Retinal pigment epithelial cell (primary cell): Measurements from ENCODE around the gene GNAO1.

ENCODE experiments used
- DNase-seq: peaks from one replicate; pipeline ENCODE4 v3.0.0-alpha.2; 2010; ENCODE audit warnings: low read depth
- H3K4me3 ChIP-seq: 2 replicates; pipeline ENCODE4 v1.5.1; 2011; ENCODE audit warnings: mild to moderate bottlenecking, low read length, control low read depth, moderate library complexity
- TF ChIP-seq, protein P1 (sequence below): conservative IDR thresholded peaks from 2 replicates; pipeline ENCODE4 v1.5.1; 2011; ENCODE audit warnings: low read depth, low read length, control low read depth, inconsistent platforms

Gene GNAO1

DNA sequence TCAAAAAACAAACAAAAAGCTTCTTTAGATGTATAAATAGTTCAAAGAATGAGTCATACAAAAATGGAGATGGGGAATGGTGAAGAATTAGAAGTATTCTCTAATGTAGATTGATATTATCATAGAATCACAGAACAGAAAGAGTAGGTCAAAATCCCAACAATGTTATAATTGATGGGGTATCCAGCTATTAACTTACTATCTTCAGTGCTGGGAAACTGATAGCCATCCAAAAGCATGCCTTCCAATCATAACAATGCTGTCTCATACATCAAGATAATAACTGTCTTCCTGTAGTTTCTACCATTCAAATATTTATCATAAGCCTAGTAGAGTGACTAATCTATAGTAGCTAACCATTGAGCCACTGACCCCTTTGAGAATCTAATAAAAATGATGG is 26.7 kb upstream of the GNAO1 start:
- DNase-seq, result no peak
- TF ChIP-seq, protein P1, sequence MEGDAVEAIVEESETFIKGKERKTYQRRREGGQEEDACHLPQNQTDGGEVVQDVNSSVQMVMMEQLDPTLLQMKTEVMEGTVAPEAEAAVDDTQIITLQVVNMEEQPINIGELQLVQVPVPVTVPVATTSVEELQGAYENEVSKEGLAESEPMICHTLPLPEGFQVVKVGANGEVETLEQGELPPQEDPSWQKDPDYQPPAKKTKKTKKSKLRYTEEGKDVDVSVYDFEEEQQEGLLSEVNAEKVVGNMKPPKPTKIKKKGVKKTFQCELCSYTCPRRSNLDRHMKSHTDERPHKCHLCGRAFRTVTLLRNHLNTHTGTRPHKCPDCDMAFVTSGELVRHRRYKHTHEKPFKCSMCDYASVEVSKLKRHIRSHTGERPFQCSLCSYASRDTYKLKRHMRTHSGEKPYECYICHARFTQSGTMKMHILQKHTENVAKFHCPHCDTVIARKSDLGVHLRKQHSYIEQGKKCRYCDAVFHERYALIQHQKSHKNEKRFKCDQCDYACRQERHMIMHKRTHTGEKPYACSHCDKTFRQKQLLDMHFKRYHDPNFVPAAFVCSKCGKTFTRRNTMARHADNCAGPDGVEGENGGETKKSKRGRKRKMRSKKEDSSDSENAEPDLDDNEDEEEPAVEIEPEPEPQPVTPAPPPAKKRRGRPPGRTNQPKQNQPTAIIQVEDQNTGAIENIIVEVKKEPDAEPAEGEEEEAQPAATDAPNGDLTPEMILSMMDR, result no peak
- no peak overlapping the region for H3K4me3 ChIP-seq

DNA sequence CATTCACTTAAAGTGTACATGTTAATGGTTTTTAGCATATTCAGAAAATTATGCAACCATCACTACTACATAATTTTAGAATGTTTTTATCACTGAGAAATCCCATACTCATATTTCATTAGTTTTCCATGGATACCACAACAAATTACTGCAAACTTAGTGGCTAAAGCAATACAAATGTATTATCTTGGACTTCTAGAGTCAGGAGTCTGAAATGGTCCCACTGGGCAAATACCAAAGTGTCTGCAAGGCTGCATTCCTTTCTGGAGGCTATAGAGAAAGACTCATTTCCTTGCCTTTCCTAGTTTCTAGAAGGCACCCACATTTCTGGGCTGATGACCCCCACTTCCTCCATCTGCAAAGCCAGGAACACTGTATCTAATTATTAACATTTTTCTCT is 16.9 kb upstream of the GNAO1 start:
- TF ChIP-seq, protein P1, result no peak
- no peak for DNase-seq
- H3K4me3 ChIP-seq, result no peak overlapping the region

DNA sequence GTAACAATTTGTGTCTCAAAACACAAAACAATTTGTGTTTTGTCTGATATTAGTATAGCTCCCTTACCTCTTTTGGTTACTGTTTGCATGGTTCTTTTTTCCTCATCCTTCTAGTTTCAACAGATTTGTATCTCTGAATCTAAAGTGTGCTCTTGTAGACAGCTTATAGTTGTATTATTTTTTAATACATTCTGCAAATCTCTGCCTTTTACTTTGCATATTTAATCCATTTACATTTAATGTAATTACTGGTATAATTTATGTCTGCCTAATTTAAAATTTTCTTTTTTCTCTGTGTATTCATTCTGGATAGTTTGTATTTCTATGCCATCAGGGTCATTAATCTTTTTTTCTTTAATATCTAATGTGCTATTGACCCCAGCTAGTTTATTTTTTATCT is 9.9 kb upstream of the GNAO1 start:
- H3K4me3 ChIP-seq, result no peak overlapping the region
- DNase-seq, result no peak
- TF ChIP-seq, protein P1, result no peak

DNA sequence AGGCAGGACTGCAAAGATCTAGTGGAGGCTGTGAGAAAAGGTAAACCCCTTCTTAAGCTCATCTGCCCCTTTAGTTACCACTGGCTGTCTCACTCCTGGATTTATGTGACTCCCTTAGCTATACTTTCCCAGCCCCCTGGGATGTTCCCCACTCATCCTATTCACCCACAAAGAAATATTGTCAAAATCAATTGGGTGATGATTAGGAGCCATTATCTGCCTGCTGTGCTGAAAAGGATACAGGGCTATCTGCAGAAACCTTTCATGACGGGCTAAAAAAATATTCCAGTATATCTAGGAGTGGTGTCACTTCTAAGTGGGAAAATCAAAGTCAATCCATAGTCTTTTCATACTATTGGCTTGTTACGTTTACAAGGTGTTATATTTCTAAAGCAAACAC is 8.0 kb upstream of the GNAO1 start:
- DNase-seq, result no peak
- TF ChIP-seq, protein P1, result no peak
- no peak overlapping the region for H3K4me3 ChIP-seq

DNA sequence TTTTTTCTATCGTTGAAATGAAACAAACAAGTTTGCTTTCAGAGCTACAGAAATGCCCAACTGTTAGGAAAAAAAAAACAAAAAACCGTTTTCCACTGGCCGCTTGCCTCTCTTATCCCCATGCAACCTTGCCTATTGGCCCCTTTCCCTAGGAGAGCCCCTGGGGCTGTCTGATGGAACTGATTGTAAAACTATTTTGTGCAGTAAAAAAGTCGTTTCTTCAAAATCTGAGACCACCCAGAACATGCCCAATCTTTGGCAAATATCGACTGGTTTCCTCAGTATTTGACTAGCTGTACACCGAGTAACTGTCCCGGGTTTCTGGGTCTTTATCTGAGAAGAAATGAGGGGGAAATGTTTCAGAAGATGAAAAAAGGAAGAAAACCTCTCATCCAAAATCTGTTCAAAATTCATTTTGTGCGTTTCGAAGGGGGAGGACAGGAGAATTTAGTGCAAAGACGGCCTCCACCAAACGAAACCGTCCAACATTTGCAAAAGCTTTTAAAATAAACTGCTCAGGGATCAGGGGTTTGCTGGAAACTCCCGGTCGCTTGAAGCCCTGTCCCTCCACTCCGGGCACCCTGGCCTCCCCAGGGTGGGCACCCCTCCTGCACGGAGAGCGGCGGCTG is 1.1 kb upstream of the GNAO1 start:
- no peak for DNase-seq
- TF ChIP-seq, protein P1, result no peak
- H3K4me3 ChIP-seq, result peak overlapping the region; percentile 37

DNA sequence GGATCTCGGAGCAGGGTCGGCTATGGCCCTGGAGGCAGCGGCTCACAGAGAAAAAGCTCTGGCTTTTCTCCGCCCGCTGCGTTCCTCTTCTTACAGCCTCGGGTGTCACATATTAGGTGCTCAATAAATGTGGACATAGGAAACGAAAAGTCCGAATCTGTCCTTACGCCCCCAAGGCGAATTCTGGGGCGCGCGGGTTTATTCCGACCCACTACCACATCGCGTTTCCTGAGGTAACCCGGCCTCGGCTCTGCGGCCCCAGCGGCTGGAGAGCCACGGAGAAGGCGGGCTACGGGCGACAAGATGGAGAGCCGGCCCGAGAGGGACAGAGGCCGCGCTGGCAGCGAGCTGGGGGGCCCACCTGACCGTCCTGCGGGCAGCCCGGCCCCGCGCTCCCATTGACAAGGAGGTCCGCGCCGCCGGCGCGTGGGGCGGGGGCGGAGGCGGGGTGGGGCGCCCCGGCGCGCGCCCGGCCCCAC is 573 bp upstream of the GNAO1 start:
- H3K4me3 ChIP-seq, result peak overlapping the region; percentile 37
- TF ChIP-seq, protein P1, result no peak
- no peak for DNase-seq

DNA sequence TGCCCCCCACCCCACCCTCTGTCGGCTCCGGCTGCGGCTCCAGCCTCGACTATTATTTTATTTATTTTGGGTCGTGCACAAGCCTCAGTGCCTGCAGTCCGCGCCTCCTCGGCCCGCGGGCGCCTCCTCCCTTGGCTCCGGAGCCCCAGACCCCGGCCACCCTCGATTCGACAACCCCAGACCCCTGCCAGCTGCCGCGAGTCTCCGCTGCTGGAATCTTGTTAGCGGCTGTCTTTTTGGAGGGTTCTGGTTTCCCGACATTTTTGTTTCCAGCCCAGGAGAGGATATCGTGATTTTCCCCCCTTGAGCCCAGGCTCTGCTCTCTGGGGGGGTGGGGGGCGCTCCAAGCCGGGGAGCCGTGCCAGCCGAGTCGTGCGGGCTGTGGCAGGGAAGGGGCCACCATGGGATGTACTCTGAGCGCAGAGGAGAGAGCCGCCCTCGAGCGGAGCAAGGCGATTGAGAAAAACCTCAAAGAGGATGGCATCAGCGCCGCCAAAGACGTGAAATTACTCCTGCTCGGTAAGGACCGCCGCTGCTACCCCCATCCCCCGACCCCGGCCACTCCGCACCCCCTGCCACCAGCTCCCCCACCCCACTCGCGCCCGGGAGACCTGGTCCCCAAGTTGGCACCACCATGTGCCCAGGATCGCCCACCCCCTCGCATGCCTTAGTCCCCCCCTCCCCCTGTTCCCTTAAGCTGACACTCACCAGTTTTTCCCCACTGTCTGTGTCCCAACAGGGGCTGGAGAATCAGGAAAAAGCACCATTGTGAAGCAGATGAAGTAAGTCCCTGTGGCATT is 746 bp downstream of the GNAO1 start:
- H3K4me3 ChIP-seq, result no peak overlapping the region

More for the DNA sequence above, 746 bp downstream of the GNAO1 start:
- no peak for DNase-seq
- TF ChIP-seq, protein P1, result no peak
